Measurements from ENCODE around the gene CHCHD3.

GRCh38 chr7:133079296-133079695, 2.6 kb downstream of the CHCHD3 start:
- TF ChIP-seq CTCF (IDR thresholded peaks at IDR 0.05) (no peak), POLR2A (IDR thresholded peaks at IDR 0.05) (no peak)

Measured in thyroid gland (tissue), 4 donors.